IMR-90 (cell line): ENCODE measurements around the gene KRTAP12-2. TPM values are rescaled to one million over a fixed set of nuclear protein-coding genes. Genes with fewer than 3 reads are reported as not detected.

Experiments used
- ATAC-seq: fragments of 200-7000 bp; cut with Tn5 transposase; 2 replicates; pipeline ENCODE4 v1.9.1; 2020; ENCODE audit warnings: low read depth, mild to moderate bottlenecking, moderate library complexity
- BruUV-seq: library from RNA; stranded (reverse); fragments of 400-500 nt; replicated peaks from 2 replicates; lab custom pipeline; 2021; lab: Mats Ljungman, UMichigan
- CTCF ChIA-PET: fragments of 300-600 bp; formaldehyde crosslinking; extraction: SDS; loops from one replicate; lab custom pipeline; 2021; ENCODE audit warnings: antibody characterized with exemption; lab: Yijun Ruan, JAX
- POLR2A ChIA-PET: fragments of 300-600 bp; sonication (Branson Sonifier 250); formaldehyde crosslinking; loops from one replicate; lab custom pipeline; 2022; ENCODE audit warnings: antibody characterized with exemption; ENCODE audit not compliant: unreplicated experiment; lab: Charles Lee
- DNase-seq: peaks from one replicate; pipeline ENCODE4 v3.0.0; 2013
- H2AFZ ChIP-seq: replicated peaks from 2 replicates; pipeline ENCODE3; 2013; ENCODE audit warnings: low read length, mild to moderate bottlenecking; ENCODE audit not compliant: poor library complexity
- H2AK5ac ChIP-seq: 2 replicates; pipeline ENCODE4 v1.6.1; 2013; ENCODE audit warnings: low read depth, low read length, inconsistent platforms
- H2AK9ac ChIP-seq: replicated peaks from 2 replicates; pipeline ENCODE3; 2013; ENCODE audit warnings: mild to moderate bottlenecking, low read depth, low read length, moderate library complexity; ENCODE audit not compliant: poor library complexity
- H2BK120ac ChIP-seq: 2 replicates; pipeline ENCODE4 v1.6.1; 2013; ENCODE audit warnings: low read depth, low read length, inconsistent platforms
- H2BK15ac ChIP-seq: 3 replicates; pipeline ENCODE4 v1.6.1; 2013; ENCODE audit warnings: low read depth, low read length, inconsistent platforms
- H2BK20ac ChIP-seq: 2 replicates; pipeline ENCODE4 v1.6.1; 2013; ENCODE audit warnings: low read depth, mild to moderate bottlenecking, inconsistent platforms, low read length, moderate library complexity
- H2BK5ac ChIP-seq: 2 replicates; pipeline ENCODE4 v1.6.1; 2013; ENCODE audit warnings: mild to moderate bottlenecking, low read depth, low read length, inconsistent platforms; ENCODE audit not compliant: poor library complexity, severe bottlenecking
- H3K14ac ChIP-seq: replicated peaks from 2 replicates; pipeline ENCODE4 v1.6.1; 2013; ENCODE audit warnings: low read depth, low read length, inconsistent platforms
- H3K18ac ChIP-seq: 2 replicates; pipeline ENCODE4 v1.6.1; 2013; ENCODE audit warnings: low read depth, low read length, control low read depth
- H3K23ac ChIP-seq: 2 replicates; pipeline ENCODE4 v1.6.1; 2013; ENCODE audit warnings: low read depth, low read length, inconsistent platforms
- H3K27ac ChIP-seq: 2 replicates; pipeline ENCODE4 v1.5.1; 2013; ENCODE audit warnings: mild to moderate bottlenecking, control low read depth, low read length; ENCODE audit not compliant: insufficient read depth
- H3K27me3 ChIP-seq: 2 replicates; pipeline ENCODE4 v1.6.1; 2013; ENCODE audit warnings: low read length; ENCODE audit not compliant: control insufficient read depth, insufficient read depth
- H3K36me3 ChIP-seq: 2 replicates; pipeline ENCODE4 v1.6.1; 2013; ENCODE audit warnings: low read length, mixed read lengths; ENCODE audit not compliant: control insufficient read depth, insufficient read depth
- H3K4ac ChIP-seq: 2 replicates; pipeline ENCODE4 v1.6.1; 2013; ENCODE audit warnings: low read depth, low read length, inconsistent platforms
- H3K4me1 ChIP-seq: 2 replicates; pipeline ENCODE4 v1.6.1; 2013; ENCODE audit warnings: low read length, mixed read lengths; ENCODE audit not compliant: control insufficient read depth, insufficient read depth
- H3K4me2 ChIP-seq: 2 replicates; pipeline ENCODE4 v1.6.1; 2013; ENCODE audit warnings: low read depth, mild to moderate bottlenecking, control low read depth, low read length, moderate library complexity
- H3K4me3 ChIP-seq: 2 replicates; pipeline ENCODE4 v1.5.1; 2013; ENCODE audit warnings: low read depth, mild to moderate bottlenecking, control low read depth, low read length, moderate library complexity; ENCODE audit not compliant: insufficient read depth
- H3K56ac ChIP-seq: 2 replicates; pipeline ENCODE4 v1.6.1; 2013; ENCODE audit warnings: low read length, inconsistent platforms; ENCODE audit not compliant: insufficient read depth; ENCODE audit errors: extremely low read depth
- H3K79me1 ChIP-seq, 2 experiments: 2 replicates each; pipeline ENCODE4 v1.6.1; 2013; ENCODE audit warnings: low read length in 2 of 2, inconsistent platforms in 1 of 2, low read depth in 1 of 2
- H3K9ac ChIP-seq: 2 replicates; pipeline ENCODE4 v1.6.1; 2013; ENCODE audit warnings: low read depth, low read length, control low read depth
- H3K9me1 ChIP-seq: 2 replicates; pipeline ENCODE4 v1.6.1; 2013; ENCODE audit warnings: low read length, inconsistent platforms; ENCODE audit not compliant: insufficient read depth
- H3K9me3 ChIP-seq: 2 replicates; pipeline ENCODE4 v1.6.1; 2013; ENCODE audit warnings: low read length; ENCODE audit not compliant: control insufficient read depth, insufficient read depth
- H4K20me1 ChIP-seq: 2 replicates; pipeline ENCODE4 v1.6.1; 2013; ENCODE audit warnings: low read length, inconsistent platforms; ENCODE audit not compliant: insufficient read depth
- H4K5ac ChIP-seq: 2 replicates; pipeline ENCODE4 v1.6.1; 2013; ENCODE audit warnings: mild to moderate bottlenecking, low read depth, low read length, control low read depth
- H4K8ac ChIP-seq, 2 experiments: 2 replicates each; pipeline ENCODE4 v1.6.1; 2013; ENCODE audit warnings: low read depth in 2 of 2, low read length in 2 of 2, control low read depth in 1 of 2, inconsistent platforms in 1 of 2
- H4K91ac ChIP-seq: 2 replicates; pipeline ENCODE4 v1.6.1; 2013; ENCODE audit warnings: low read depth, low read length, inconsistent platforms; ENCODE audit not compliant: insufficient read depth
- BHLHE40 ChIP-seq: fragments of 150-350 bp; IDR thresholded peaks from 2 replicates; pipeline ENCODE4 v1.6.1; 2016; ENCODE audit warnings: mild to moderate bottlenecking, low read depth, low read length
- CEBPB ChIP-seq: IDR thresholded peaks from 2 replicates; pipeline ENCODE4 v1.6.1; 2012; ENCODE audit warnings: low read depth, low read length, improper control_type of control experiment
- FOS ChIP-seq: fragments of 150-350 bp; IDR thresholded peaks from 2 replicates; pipeline ENCODE4 v1.6.1; 2016; ENCODE audit warnings: low read depth, low read length
- POLR2A ChIP-seq: IDR thresholded peaks from 2 replicates; pipeline ENCODE4 v1.6.1; 2012; ENCODE audit warnings: mild to moderate bottlenecking, low read depth, low read length
- RFX5 ChIP-seq: IDR thresholded peaks from 2 replicates; pipeline ENCODE4 v1.8.0; 2012; ENCODE audit warnings: low read depth, mild to moderate bottlenecking, low read length, moderate library complexity
- SMC3 ChIP-seq: fragments of 150-350 bp; IDR thresholded peaks from 2 replicates; pipeline ENCODE4 v1.6.1; 2016; ENCODE audit warnings: low read depth, mild to moderate bottlenecking, antibody characterized with exemption, low read length, moderate library complexity
- WGBS, 2 experiments: methylation state at CpG; one replicate each; pipeline versions ENCODE4 v1.1.5 to v1.1.7; 2013; ENCODE audit warnings: missing lambda C conversion rate in 2 of 2; ENCODE audit not compliant: insufficient read length in 1 of 2; ENCODE audit errors: extremely low coverage in 2 of 2; 5-methylcytosine and 5-hydroxymethylcytosine counted together
- dilution Hi-C: fragments of 300-500 bp; cut with HindIII; formaldehyde crosslinking; loops from one replicate; pipeline ENCODE4 v1.14.3; 2018; ENCODE audit warnings: low sequenced_read_pairs; ENCODE audit not compliant: unreplicated experiment
- in situ Hi-C: fragments of 300-500 bp; cut with MboI; formaldehyde crosslinking; loops from 3 replicates; pipeline ENCODE4 v1.14.3; 2019; ENCODE audit warnings: low sequenced_read_pairs, inconsistent platforms, mixed read lengths
- intact Hi-C: fragments of 100-400 bp; cut with micrococcal nuclease; formaldehyde crosslinking; loops from 2 replicates; pipeline ENCODE4 v1.10.0; 2022
- polyA plus RNA-seq, 3 experiments: library from polyadenylated mRNA; depleted of rRNA; stranded (reverse); fragments of >200 nt; gene quantifications; 2 replicates each; pipeline ENCODE4 v1.2.3, GENCODE V29; 2012; ENCODE audit warnings: low replicate concordance in 1 of 3
- total RNA-seq: library from RNA; depleted of rRNA; stranded (reverse); fragments of >200 nt; gene quantifications from 2 replicates; pipeline ENCODE4 v1.2.3, GENCODE V29; 2012
- TF ChIP-seq, protein P1 (sequence below): fragments of 150-350 bp; IDR thresholded peaks from 2 replicates; pipeline ENCODE4 v1.6.1; 2016; ENCODE audit warnings: low read depth, mild to moderate bottlenecking, low read length, moderate library complexity, borderline replicate concordance
- TF ChIP-seq, protein P2 (sequence below): conservative IDR thresholded peaks from 2 replicates; pipeline ENCODE4 v1.5.1; 2012; ENCODE audit warnings: mild to moderate bottlenecking, low read depth, low read length, improper control_type of control experiment

Gene KRTAP12-2
- total and polyA plus RNA-seq, 2 of the 4 experiments (the other 2 are of a cell fraction) = not detected

DNA sequence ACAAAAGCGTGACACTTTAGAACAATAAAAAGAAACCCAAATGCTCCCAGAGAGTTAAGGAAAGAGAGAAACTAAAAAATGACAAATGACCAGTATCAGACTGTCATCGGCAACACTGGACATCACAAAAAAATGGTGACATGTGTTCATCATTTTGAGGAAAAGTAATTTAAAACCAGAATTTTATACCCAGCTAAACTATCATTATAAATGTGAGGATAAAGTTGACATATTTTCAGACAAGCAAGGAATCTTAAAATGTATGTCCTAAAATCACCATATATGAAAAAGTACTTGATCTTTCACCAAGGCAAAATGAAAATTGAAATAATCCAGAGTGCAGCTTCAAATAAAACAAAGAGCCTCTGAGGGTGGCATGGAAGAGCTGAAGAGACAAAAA is 21.8 kb downstream of the KRTAP12-2 start:
- no peak overlapping the region for H3K18ac ChIP-seq
- dilution Hi-C loops (no loop called here), intact Hi-C loops (no loop called here), in situ Hi-C loops (no loop called here)
- no peak overlapping the region for H2BK20ac ChIP-seq
- H3K27ac ChIP-seq = no peak overlapping the region
- no peak overlapping the region for H2AFZ ChIP-seq
- BruUV-seq = no TSS peak
- no peak overlapping the region for H4K8ac ChIP-seq
- H2BK120ac ChIP-seq = no peak overlapping the region
- no peaks in the 10 kb centered on the region for H3K9me1 ChIP-seq
- no peak overlapping the region for H2BK5ac ChIP-seq
- TF ChIP-seq BHLHE40 = no peak
- TF ChIP-seq CEBPB = no peak
- TF ChIP-seq, protein P1, sequence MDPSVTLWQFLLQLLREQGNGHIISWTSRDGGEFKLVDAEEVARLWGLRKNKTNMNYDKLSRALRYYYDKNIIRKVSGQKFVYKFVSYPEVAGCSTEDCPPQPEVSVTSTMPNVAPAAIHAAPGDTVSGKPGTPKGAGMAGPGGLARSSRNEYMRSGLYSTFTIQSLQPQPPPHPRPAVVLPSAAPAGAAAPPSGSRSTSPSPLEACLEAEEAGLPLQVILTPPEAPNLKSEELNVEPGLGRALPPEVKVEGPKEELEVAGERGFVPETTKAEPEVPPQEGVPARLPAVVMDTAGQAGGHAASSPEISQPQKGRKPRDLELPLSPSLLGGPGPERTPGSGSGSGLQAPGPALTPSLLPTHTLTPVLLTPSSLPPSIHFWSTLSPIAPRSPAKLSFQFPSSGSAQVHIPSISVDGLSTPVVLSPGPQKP = no peak
- no peak for TF ChIP-seq SMC3
- TF ChIP-seq POLR2A = no peak
- no peak for TF ChIP-seq FOS
- no peak for TF ChIP-seq RFX5
- TF ChIP-seq, protein P2, sequence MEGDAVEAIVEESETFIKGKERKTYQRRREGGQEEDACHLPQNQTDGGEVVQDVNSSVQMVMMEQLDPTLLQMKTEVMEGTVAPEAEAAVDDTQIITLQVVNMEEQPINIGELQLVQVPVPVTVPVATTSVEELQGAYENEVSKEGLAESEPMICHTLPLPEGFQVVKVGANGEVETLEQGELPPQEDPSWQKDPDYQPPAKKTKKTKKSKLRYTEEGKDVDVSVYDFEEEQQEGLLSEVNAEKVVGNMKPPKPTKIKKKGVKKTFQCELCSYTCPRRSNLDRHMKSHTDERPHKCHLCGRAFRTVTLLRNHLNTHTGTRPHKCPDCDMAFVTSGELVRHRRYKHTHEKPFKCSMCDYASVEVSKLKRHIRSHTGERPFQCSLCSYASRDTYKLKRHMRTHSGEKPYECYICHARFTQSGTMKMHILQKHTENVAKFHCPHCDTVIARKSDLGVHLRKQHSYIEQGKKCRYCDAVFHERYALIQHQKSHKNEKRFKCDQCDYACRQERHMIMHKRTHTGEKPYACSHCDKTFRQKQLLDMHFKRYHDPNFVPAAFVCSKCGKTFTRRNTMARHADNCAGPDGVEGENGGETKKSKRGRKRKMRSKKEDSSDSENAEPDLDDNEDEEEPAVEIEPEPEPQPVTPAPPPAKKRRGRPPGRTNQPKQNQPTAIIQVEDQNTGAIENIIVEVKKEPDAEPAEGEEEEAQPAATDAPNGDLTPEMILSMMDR = no peak
- no peaks in the 10 kb centered on the region; the same call in 1 of the 2 replicates for H3K27me3 ChIP-seq
- H3K4me2 ChIP-seq = no peak overlapping the region
- H3K4me3 ChIP-seq = no peak overlapping the region
- H4K20me1 ChIP-seq = no peaks in the 10 kb centered on the region
- CTCF ChIA-PET = no interaction called here
- H3K4me1 ChIP-seq = no peaks in the 10 kb centered on the region
- H2BK15ac ChIP-seq = no peak overlapping the region
- H3K14ac ChIP-seq = no peak overlapping the region
- DNase-seq (no peak), ATAC-seq (no peak)
- H3K4ac ChIP-seq = no peak overlapping the region
- no CpG with 5 or more reads among the region's 2 CpGs for WGBS, 2 experiments
- no peak overlapping the region for H3K56ac ChIP-seq
- no peaks in the 10 kb centered on the region for H3K36me3 ChIP-seq
- no peak overlapping the region for H2AK5ac ChIP-seq
- H3K9ac ChIP-seq = no peak overlapping the region
- H3K23ac ChIP-seq = no peak overlapping the region
- H4K91ac ChIP-seq = no peak overlapping the region
- POLR2A ChIA-PET = no interaction called here
- H3K9me3 ChIP-seq = peaks cover 10% of the 10 kb centered on the region
- no peak overlapping the region for H4K5ac ChIP-seq
- H3K79me1 ChIP-seq = no peaks in the 10 kb centered on the region
- no peak overlapping the region for H2AK9ac ChIP-seq
